ENCODE results near the gene PORCN. TPM values are rescaled to one million over a fixed set of nuclear protein-coding genes. Genes with fewer than 3 reads are reported as not detected.

Gene PORCN
- total RNA-seq, 4 donors from 2014 or later, result 8.4 to 16.9 (median 14.1) TPM

GRCh38 chrX:48475774-48476577 lies 32.8 kb upstream of the PORCN start, which contains the start of gene FTSJ1:
TSS of gene FTSJ1 (plus strand) at chrX:48476199. CDS start at chrX:48478048, 1,849 bp downstream.
- ATAC-seq (ENCODE audit: low FRiP score), result peak; percentile 89

GRCh38 chrX:48476919-48477318 lies 31.9 kb upstream of the PORCN start:
- no peak for ATAC-seq (ENCODE audit: low FRiP score)
- no peak for TF ChIP-seq CTCF (IDR thresholded peaks at IDR 0.05)
- DNase-seq (ENCODE audit: low spot score), result no peak

More at GRCh38 chrX:48475774-48476577, 32.8 kb upstream of the PORCN start, which contains the start of gene FTSJ1:
- DNase-seq (ENCODE audit: low spot score), result peak; percentile 50
- no peak for TF ChIP-seq CTCF (IDR thresholded peaks at IDR 0.05)

- no peak for TF ChIP-seq CTCF (IDR thresholded peaks at IDR 0.05)
- ATAC-seq (ENCODE audit: low FRiP score) (no peak), DNase-seq (ENCODE audit: low spot score) (no peak)
Measured at GRCh38 chrX:48477960-48478755, 30.6 kb upstream of the PORCN start.

GRCh38 chrX:48478806-48479205 lies 30.0 kb upstream of the PORCN start:
- no peak for DNase-seq (ENCODE audit: low spot score)
- ATAC-seq (ENCODE audit: low FRiP score), result no peak

GRCh38 chrX:48480142-48480541 lies 28.6 kb upstream of the PORCN start:
- DNase-seq (ENCODE audit: low spot score) (no peak), ATAC-seq (ENCODE audit: low FRiP score) (no peak)
- TF ChIP-seq CTCF (IDR thresholded peaks at IDR 0.05), result no peak

More at GRCh38 chrX:48478806-48479205, 30.0 kb upstream of the PORCN start:
- TF ChIP-seq CTCF (IDR thresholded peaks at IDR 0.05), result no peak

GRCh38 chrX:48480583-48480982 lies 28.2 kb upstream of the PORCN start:
- TF ChIP-seq CTCF (IDR thresholded peaks at IDR 0.05), result no peak
- no peak for ATAC-seq (ENCODE audit: low FRiP score)
- DNase-seq (ENCODE audit: low spot score), result no peak
